ENCODE measurements around the gene FXYD3.

Gene FXYD3

GRCh38 chr19:35107545-35107944 is 8.1 kb upstream of the FXYD3 start:
- no peak overlapping the region for H3K4me3 ChIP-seq (ENCODE audit: low read depth, low read length)
- TF ChIP-seq, protein P1, sequence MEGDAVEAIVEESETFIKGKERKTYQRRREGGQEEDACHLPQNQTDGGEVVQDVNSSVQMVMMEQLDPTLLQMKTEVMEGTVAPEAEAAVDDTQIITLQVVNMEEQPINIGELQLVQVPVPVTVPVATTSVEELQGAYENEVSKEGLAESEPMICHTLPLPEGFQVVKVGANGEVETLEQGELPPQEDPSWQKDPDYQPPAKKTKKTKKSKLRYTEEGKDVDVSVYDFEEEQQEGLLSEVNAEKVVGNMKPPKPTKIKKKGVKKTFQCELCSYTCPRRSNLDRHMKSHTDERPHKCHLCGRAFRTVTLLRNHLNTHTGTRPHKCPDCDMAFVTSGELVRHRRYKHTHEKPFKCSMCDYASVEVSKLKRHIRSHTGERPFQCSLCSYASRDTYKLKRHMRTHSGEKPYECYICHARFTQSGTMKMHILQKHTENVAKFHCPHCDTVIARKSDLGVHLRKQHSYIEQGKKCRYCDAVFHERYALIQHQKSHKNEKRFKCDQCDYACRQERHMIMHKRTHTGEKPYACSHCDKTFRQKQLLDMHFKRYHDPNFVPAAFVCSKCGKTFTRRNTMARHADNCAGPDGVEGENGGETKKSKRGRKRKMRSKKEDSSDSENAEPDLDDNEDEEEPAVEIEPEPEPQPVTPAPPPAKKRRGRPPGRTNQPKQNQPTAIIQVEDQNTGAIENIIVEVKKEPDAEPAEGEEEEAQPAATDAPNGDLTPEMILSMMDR (IDR thresholded peaks at IDR 0.05; ENCODE audit: low read depth, low read length) = no peak

DNA sequence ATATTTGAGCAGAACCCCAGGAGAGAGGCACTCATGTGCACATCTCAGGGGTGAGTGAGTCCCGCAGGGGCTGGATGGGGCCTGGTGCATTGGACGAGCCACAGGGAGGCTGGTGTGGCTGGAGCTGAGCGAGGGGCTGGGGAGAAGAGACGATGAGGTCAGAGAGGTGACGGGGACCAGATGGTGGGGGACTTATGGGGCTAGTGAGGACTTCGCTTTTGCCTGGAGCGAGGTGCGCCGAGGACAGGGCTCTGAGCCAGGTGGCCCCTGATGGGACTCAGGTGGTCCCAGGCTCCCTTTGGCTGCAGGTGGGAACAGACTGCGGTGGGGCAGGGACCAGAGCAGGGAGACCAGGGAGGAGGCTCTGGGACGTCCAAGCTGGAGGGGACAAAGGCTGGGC is 6.9 kb upstream of the FXYD3 start:
- TF ChIP-seq, protein P1 (IDR thresholded peaks at IDR 0.05; ENCODE audit: low read depth, low read length) = no peak
- H3K4me3 ChIP-seq (ENCODE audit: low read depth, low read length) = no peak overlapping the region

DNA sequence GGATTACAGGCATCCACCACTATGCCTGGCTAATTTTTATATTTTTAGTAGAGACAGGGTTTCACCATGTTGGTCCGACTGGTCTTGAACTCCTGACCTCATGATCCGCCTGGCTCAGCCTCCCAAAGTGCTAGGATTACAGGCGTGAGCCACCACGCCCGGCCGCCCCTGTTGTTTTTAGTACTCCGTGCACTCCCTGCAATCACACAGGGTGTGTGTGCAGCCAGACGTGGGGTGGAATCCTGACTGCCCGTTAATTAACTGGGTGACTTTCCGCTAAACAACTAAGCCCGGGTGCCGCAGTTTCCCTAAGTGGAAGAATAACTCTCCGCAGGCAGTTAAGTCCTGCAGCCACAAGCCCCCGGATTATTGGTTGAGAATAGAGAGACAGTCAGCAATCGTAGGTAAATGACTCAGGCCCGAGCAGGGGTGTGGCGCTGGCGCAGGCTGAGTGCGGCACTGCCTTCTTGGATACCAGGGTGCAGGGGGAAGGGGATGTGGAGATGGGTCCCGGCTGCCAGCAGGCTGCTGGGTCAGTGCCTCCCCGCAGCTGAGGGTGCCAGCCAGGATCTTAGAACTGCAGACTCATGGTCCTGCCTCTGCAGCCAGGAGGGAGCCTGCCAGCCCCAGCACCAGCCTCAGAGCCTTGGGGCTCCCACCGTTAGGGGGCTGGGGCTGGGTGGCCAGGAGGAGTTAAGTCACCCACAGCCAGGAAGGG is 6.1 kb upstream of the FXYD3 start:
- TF ChIP-seq, protein P1 (IDR thresholded peaks at IDR 0.05; ENCODE audit: low read depth, low read length) = no peak
- H3K4me3 ChIP-seq (ENCODE audit: low read depth, low read length) = no peak overlapping the region

DNA sequence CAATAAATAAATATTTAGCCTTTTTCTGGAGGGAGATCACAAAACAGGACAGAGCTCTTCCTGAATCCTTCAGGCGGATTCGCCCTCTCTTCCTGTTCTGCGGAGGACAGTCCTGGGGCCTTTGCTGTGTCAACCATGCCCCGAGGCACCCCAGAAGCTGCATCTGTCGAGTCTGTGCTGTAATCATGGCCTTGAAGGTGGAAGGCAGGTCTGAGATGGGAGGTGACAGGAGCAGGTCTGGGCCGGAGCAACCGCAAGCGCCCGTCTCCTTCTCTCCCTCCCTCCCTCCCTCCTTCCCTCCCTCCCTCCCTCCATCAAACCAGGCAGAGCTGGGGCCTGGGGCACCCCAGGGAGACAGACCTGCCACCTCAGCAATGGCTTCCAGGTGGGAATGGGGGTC is 4.6 kb upstream of the FXYD3 start:
- no peak overlapping the region for H3K4me3 ChIP-seq (ENCODE audit: low read depth, low read length)

DNA sequence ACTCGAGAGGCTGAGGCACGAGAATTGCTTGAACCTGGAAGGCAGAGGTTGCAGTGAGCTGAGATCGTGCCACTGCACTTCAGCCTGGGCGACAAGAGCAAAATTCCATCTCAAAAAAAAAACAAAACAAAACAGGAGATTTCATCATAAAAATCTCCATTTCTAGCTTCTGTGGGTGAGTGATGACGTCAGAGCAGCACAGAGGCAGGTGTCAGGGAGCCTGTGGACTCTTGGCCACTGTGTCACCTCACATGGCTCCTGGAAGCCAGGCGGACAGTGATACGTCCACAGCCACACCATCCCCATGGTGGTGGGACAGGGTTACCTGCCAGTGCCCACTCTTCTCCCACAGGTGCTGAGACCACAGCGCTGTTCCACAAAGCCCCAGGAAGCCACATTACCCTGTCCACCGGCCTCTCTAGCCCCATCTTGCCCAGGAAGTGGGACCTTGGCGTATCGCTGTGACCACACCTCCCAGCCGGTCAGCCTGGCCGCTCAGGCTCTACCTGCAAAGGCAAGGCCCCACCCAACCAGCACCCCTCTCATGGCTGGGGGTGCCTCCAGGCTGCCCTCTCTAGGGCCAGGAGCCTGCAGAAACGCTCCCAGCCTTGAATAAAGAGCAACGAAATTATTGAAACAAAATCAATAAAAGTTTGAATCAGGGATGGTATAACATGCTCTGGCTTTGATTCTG is 2.5 kb upstream of the FXYD3 start:
- H3K4me3 ChIP-seq (ENCODE audit: low read depth, low read length) = no peak overlapping the region

More for the DNA sequence above, 4.6 kb upstream of the FXYD3 start:
- TF ChIP-seq, protein P1 (IDR thresholded peaks at IDR 0.05; ENCODE audit: low read depth, low read length) = no peak

DNA sequence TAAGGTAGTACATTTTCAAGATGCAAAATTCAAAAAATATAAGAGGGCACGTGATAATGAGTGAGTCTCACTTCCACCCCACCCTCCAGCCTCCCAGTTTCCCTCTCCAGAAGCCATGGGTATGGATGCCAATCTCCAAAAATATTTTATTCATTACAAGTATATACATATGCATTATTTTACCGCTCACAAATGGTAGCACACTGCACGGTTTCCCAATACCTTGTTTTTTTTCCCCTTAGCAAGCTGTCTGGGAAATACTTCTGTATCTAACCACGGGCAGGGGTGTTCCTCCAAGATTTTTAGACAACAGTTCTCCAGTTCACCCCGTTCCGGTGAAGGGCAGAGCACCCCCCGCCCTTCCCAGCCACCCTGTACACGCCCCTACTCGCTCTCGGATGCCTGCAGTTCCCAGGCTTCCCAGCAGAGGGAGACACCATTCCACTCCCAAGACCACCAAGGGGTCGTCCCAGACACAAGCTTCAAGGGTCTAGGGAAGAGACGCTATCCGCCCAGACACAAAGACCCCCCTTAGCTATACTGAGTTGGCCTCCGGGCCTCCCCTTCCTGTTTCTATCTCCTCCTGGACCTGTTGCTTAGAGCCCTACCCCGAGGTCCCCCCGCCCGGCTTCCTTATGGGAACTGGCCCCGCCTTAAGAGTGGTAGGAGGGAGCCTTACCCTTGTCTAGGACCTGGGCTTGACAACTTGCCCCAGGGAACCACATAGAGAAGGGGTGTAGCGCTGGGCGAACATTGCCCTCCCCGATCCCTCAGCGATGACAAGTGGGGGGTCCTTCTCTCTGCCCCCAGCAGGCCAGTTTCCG is 1.1 kb upstream of the FXYD3 start:
- no peak overlapping the region for H3K4me3 ChIP-seq (ENCODE audit: low read depth, low read length)
- TF ChIP-seq, protein P1 (IDR thresholded peaks at IDR 0.05; ENCODE audit: low read depth, low read length) = peak; percentile 99

More for the DNA sequence above, 2.5 kb upstream of the FXYD3 start:
- TF ChIP-seq, protein P1 (IDR thresholded peaks at IDR 0.05; ENCODE audit: low read depth, low read length) = no peak

All from WI38 (cell line).